Cardiac muscle cell (in vitro differentiated cells and primary cell): ENCODE results near the gene DAB1. TPM values are rescaled to one million over a fixed set of nuclear protein-coding genes. Genes with fewer than 3 reads are reported as not detected.

Experiments
- DNase-seq, 2 donors: peaks; one replicate each; pipeline versions ENCODE4 v3.0.0 to v3.0.0-alpha.2; 2010 to 2017; ENCODE audit warnings: low read depth in 1 of 2, low spot score in 1 of 2
- H3K27ac ChIP-seq: fragments of 200-600 bp; sonication (generic); 2 replicates; pipeline ENCODE4 v1.5.1; 2016
- H3K27me3 ChIP-seq: fragments of 200-600 bp; sonication (generic); 2 replicates; pipeline ENCODE4 v1.6.0; 2016; ENCODE audit warnings: control low read depth
- H3K36me3 ChIP-seq: fragments of 200-600 bp; sonication (generic); 2 replicates; pipeline ENCODE4 v1.5.1; 2016; ENCODE audit warnings: control low read depth
- H3K4me1 ChIP-seq: fragments of 200-600 bp; sonication (generic); 2 replicates; pipeline ENCODE4 v1.8.1; 2017; ENCODE audit warnings: low read depth, mild to moderate bottlenecking, mixed run types
- H3K4me3 ChIP-seq: fragments of 200-600 bp; sonication (generic); 2 replicates; pipeline ENCODE4 v1.5.1; 2016; ENCODE audit warnings: mild to moderate bottlenecking
- H3K9me3 ChIP-seq: fragments of 200-600 bp; sonication (generic); 2 replicates; pipeline ENCODE4 v1.5.1; 2017; ENCODE audit warnings: low read depth, mild to moderate bottlenecking, control low read depth
- CTCF ChIP-seq: IDR thresholded peaks from 2 replicates; pipeline ENCODE4 v1.5.1; 2012; ENCODE audit warnings: low read depth, mild to moderate bottlenecking, low read length
- polyA plus RNA-seq: library from polyadenylated mRNA; unstranded; fragments of >200 nt; fragmentation: Nextera tagmentation; extraction: Ambion mirVana; gene quantifications from 2 replicates; pipeline ENCODE4 v1.2.1, GENCODE V29; 2016
- total RNA-seq: library from RNA; depleted of rRNA; stranded (reverse); fragments of >200 nt; gene quantifications from 2 replicates; pipeline ENCODE4 v1.2.3, GENCODE V29; 2016

Gene DAB1
- total and polyA plus RNA-seq, 2 experiments from 2014 or later: 24.1 to 26.6 TPM

DNA sequence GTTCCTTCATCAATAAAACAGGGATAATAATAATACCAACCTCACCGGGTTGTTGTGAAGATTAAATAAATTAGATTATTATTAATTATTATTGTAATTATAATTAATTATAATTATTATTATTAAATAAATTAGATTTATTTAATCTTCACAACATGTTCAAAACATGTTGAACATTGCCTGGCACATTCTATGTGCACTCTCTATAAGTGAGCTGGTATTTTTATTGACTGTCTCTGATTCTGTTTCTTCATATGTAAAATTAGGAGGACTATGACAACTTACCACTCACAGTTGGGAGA lies 457.2 kb downstream of the DAB1 start:
- no peak for TF ChIP-seq CTCF
- no peaks in the 10 kb centered on the region for H3K9me3 ChIP-seq
- DNase-seq: no peak
- H3K4me1 ChIP-seq: peaks cover 16% of the 10 kb centered on the region
- H3K27me3 ChIP-seq: no peaks in the 10 kb centered on the region
- H3K36me3 ChIP-seq: no peaks in the 10 kb centered on the region
- H3K27ac ChIP-seq: no peak overlapping the region
- no peak overlapping the region for H3K4me3 ChIP-seq

DNA sequence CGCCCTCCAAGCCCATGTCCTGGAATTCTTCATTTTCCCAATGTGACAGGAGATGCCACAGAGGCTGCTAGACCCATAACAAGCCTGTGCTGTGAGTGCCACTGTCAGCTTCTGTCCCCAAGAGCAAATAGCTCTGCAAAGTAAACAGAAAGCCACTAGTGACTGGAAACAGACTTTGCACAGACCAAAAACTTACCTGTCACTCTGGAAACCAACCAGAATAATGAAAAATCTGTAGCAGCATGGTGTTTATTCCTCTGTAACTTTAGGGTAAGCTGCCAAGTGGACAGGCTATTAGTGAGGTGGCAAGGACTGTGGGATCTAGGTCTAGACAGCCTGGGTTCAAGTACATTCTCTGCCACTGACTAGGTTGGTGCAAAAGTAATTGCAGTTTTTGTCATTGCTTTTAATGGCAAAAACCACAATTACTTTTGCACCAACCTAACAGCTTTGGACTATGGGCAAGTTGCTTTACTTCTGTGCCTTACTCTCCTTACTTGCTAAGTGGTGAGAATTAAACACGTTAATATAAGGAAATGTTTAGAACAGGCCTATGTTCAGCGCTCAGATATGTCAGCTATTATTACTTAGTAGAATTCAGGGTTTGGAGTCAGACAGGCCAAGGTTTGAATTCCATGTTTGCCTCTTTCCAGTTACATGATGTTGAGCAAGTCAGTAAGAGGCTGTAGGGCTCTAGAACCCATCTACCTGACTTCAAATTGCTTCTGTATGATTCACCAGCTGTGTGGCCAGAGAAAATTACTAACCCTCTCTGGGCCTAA lies 457.8 kb downstream of the DAB1 start, which contains the start of gene C8B:
C8B (minus strand) TSS at position 100 of the 782 bp plus-strand sequence; CDS start at position 33, 67 bp downstream.
- H3K27me3 ChIP-seq: no peaks in the 10 kb centered on the region
- H3K4me1 ChIP-seq: peaks cover 16% of the 10 kb centered on the region
- no peaks in the 10 kb centered on the region for H3K36me3 ChIP-seq
- H3K27ac ChIP-seq: peak within 1 kb of the TSS; percentile 47
- H3K4me3 ChIP-seq: no peak within 1 kb of the TSS
- H3K9me3 ChIP-seq: no peaks in the 10 kb centered on the region
- peak in 1 of 2 donors; percentile 44 for DNase-seq
- no peak for TF ChIP-seq CTCF

- Histone ChIP-seq H3K9me3 (no peaks in the 10 kb centered on the region), H3K4me1 (peaks cover 16% of the 10 kb centered on the region), H3K4me3 (no peak overlapping the region), H3K27me3 (no peaks in the 10 kb centered on the region), H3K27ac (no peak overlapping the region), H3K36me3 (no peaks in the 10 kb centered on the region)
- no peak for DNase-seq
- no peak for TF ChIP-seq CTCF
These were observed 458.7 kb downstream of the DAB1 start for GRCh38 chr1:56965191-56965590.

- Histone ChIP-seq H3K9me3 (no peaks in the 10 kb centered on the region), H3K4me1 (peaks cover 16% of the 10 kb centered on the region), H3K27ac (no peak overlapping the region), H3K27me3 (no peaks in the 10 kb centered on the region), H3K36me3 (no peaks in the 10 kb centered on the region), H3K4me3 (no peak overlapping the region)
- DNase-seq: peak in 1 of 2 donors; percentile 23
- TF ChIP-seq CTCF: no peak
These were observed 459.4 kb downstream of the DAB1 start for GRCh38 chr1:56964349-56965017.

GRCh38 chr1:56963667-56964066 lies 460.2 kb downstream of the DAB1 start:
- Histone ChIP-seq H3K27me3 (no peaks in the 10 kb centered on the region), H3K4me1 (peaks cover 22% of the 10 kb centered on the region), H3K36me3 (no peaks in the 10 kb centered on the region), H3K9me3 (no peaks in the 10 kb centered on the region), H3K4me3 (no peak overlapping the region), H3K27ac (no peak overlapping the region)
- TF ChIP-seq CTCF: no peak
- DNase-seq: peak in 1 of 2 donors; percentile 45
